Chondrocyte (in vitro differentiated cells): ENCODE measurements around the gene FASTK. TPM values are rescaled to one million over a fixed set of nuclear protein-coding genes. Genes with fewer than 3 reads are reported as not detected.

Source experiments
- DNase-seq: peaks from one replicate; pipeline ENCODE4 v3.0.0; 2021; ENCODE audit warnings: mixed read lengths, low spot score
- H3K27ac Mint-ChIP-seq: one replicate; pipeline ENCODE4 v1.8.0; 2021; ENCODE audit warnings: mild to moderate bottlenecking, moderate library complexity, mixed read lengths; ENCODE audit not compliant: unreplicated experiment
- H3K27me3 Mint-ChIP-seq: 2 replicates; pipeline ENCODE4 v1.8.0; 2021; ENCODE audit warnings: low read depth, mixed read lengths
- H3K36me3 Mint-ChIP-seq: 2 replicates; pipeline ENCODE4 v1.8.0; 2021; ENCODE audit warnings: low read depth, mixed read lengths
- H3K4me1 Mint-ChIP-seq: 2 replicates; pipeline ENCODE4 v1.8.0; 2021; ENCODE audit warnings: low read depth, mild to moderate bottlenecking, mixed read lengths
- H3K4me3 Mint-ChIP-seq: one replicate; pipeline ENCODE4 v1.8.0; 2021; ENCODE audit warnings: mild to moderate bottlenecking, moderate library complexity, mixed read lengths; ENCODE audit not compliant: unreplicated experiment
- H3K9me3 Mint-ChIP-seq: 2 replicates; pipeline ENCODE4 v1.8.0; 2021; ENCODE audit warnings: low read depth, mixed read lengths
- total RNA-seq: library from RNA; stranded (reverse); gene quantifications from 3 replicates; pipeline ENCODE4 v1.2.1, GENCODE V29; 2021
- TF ChIP-seq, protein P1 (sequence below): fragments of 200-600 bp; sonication (generic); IDR thresholded peaks from 2 replicates; pipeline ENCODE4 v1.5.0; 2021; ENCODE audit warnings: antibody characterized with exemption, mild to moderate bottlenecking, moderate library complexity

The FASTK gene
- total RNA-seq, 1 donor from 2014 or later: 83.8 TPM

DNA sequence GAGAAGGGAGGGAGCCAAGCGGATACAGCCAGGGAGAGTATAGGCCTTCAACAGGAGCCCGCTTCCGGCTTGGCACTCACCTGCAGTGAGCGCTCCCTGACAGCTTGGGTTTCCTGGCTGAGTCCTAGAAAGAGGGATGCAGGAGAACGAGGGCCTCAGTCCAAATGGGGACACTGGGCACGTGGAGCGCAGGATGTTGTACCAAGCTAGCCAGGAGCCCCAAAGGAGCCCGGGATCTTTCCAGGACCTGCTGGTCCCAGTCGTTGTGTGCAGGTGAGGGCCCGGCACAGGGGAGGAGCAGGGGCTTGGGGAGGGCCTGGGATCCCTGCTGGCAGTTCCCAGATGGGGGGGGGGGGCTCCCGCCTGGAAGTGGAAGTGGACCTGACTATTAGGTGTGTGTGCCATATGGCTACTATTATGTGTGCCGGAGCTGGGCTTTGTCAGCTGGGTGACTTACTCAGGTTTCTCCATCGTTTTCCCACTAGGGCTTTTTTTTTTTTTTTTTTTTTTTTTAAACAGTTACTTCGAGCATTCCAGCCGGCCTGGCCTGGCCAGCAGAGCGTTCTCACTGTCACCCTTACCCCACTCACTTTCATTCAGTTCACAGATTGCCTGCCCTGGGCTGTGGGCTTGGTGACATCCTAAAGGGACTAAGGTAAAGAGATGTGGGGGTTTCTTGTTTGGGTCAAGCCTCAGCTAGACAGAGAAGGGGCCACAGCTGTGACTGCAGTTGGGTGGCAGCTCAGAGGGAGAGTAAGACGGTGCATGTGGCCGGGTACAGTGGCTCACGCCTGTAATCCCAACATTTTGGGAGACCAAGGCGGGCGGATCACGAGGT is 9.5 kb upstream of the FASTK start:
- Mint-ChIP-seq H3K9me3 (no peaks in the 10 kb centered on the region), H3K27ac (peak overlapping the region; percentile 99), H3K36me3 (no peaks in the 10 kb centered on the region), H3K4me1 (peaks cover 44% of the 10 kb centered on the region), H3K27me3 (no peaks in the 10 kb centered on the region), H3K4me3 (peak overlapping the region; percentile 78)
- DNase-seq: no peak
- TF ChIP-seq, protein P1, sequence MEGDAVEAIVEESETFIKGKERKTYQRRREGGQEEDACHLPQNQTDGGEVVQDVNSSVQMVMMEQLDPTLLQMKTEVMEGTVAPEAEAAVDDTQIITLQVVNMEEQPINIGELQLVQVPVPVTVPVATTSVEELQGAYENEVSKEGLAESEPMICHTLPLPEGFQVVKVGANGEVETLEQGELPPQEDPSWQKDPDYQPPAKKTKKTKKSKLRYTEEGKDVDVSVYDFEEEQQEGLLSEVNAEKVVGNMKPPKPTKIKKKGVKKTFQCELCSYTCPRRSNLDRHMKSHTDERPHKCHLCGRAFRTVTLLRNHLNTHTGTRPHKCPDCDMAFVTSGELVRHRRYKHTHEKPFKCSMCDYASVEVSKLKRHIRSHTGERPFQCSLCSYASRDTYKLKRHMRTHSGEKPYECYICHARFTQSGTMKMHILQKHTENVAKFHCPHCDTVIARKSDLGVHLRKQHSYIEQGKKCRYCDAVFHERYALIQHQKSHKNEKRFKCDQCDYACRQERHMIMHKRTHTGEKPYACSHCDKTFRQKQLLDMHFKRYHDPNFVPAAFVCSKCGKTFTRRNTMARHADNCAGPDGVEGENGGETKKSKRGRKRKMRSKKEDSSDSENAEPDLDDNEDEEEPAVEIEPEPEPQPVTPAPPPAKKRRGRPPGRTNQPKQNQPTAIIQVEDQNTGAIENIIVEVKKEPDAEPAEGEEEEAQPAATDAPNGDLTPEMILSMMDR: no peak

DNA sequence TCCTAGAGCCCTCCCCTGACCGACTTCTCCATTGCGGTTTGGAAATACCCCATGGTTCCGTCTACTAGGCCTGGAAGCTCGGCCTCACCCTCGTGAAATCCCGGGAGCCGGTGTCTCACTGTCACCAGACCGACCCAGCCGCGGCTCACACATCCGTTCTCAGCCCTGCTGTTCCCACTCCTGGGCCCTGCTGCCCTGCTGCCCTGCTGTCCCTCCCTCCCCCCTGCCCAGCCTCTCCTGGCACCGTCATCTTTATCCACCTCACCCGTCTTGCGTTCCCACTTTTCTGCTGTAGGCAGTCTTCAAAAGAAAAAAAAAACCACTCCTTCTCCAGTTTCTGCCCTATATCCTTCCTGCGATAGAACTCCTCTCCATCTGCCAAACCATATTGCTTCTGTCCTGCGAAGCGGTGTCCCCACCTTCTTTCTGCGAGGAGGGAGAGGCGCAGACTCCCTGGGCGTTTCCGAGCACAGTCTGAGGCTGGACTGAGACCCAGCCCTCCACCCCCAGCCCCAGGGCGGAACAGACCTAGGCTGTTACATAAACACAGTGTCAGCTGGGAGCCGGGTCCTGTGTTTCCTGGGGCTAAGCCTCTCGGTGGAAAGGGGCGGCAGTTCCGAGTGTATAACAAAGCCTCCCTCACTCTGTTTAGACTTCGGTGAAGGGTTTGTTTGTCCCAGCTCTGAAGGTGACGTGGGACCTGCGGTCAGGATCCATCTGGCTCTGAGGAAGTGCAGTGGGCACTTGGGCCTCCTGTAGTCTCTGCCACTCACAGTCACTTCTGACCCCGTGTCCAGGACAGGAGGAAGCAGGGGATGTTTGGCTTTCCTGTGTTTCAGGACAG is 8.5 kb upstream of the FASTK start:
- H3K27ac Mint-ChIP-seq: peak overlapping the region; percentile 99
- peak overlapping the region; percentile 78 for H3K4me3 Mint-ChIP-seq
- peaks cover 40% of the 10 kb centered on the region for H3K4me1 Mint-ChIP-seq
- no peaks in the 10 kb centered on the region for H3K9me3 Mint-ChIP-seq
- H3K36me3 Mint-ChIP-seq: no peaks in the 10 kb centered on the region
- no peak for DNase-seq
- H3K27me3 Mint-ChIP-seq: no peaks in the 10 kb centered on the region
- TF ChIP-seq, protein P1: no peak

- Mint-ChIP-seq H3K4me1 (peaks cover 40% of the 10 kb centered on the region), H3K9me3 (no peaks in the 10 kb centered on the region), H3K27ac (peak overlapping the region; percentile 99), H3K4me3 (peak overlapping the region; percentile 78), H3K27me3 (no peaks in the 10 kb centered on the region), H3K36me3 (no peaks in the 10 kb centered on the region)
- TF ChIP-seq, protein P1: no peak
- no peak for DNase-seq
Measured at GRCh38 chr7:151088019-151088855, 7.6 kb upstream of the FASTK start.

- no peak for DNase-seq
- Mint-ChIP-seq H3K4me3 (peak overlapping the region; percentile 78), H3K27me3 (no peaks in the 10 kb centered on the region), H3K4me1 (peaks cover 46% of the 10 kb centered on the region), H3K36me3 (no peaks in the 10 kb centered on the region), H3K27ac (peak overlapping the region; percentile 99), H3K9me3 (no peaks in the 10 kb centered on the region)
- TF ChIP-seq, protein P1: peak; percentile 71
Measured at GRCh38 chr7:151087245-151088018, 6.8 kb upstream of the FASTK start.
